ENCODE results near the gene CYB5RL. TPM values are rescaled to one million over a fixed set of nuclear protein-coding genes. Genes with fewer than 3 reads are reported as not detected.
"Not testable (repeated sequence)": the region's sequence is repeated elsewhere in the genome, so short reads cannot be mapped to it uniquely, and the experiment has no call there.

CYB5RL gene
- total RNA-seq, 1 experiment from 2014 or later = 3.6 TPM

DNA sequence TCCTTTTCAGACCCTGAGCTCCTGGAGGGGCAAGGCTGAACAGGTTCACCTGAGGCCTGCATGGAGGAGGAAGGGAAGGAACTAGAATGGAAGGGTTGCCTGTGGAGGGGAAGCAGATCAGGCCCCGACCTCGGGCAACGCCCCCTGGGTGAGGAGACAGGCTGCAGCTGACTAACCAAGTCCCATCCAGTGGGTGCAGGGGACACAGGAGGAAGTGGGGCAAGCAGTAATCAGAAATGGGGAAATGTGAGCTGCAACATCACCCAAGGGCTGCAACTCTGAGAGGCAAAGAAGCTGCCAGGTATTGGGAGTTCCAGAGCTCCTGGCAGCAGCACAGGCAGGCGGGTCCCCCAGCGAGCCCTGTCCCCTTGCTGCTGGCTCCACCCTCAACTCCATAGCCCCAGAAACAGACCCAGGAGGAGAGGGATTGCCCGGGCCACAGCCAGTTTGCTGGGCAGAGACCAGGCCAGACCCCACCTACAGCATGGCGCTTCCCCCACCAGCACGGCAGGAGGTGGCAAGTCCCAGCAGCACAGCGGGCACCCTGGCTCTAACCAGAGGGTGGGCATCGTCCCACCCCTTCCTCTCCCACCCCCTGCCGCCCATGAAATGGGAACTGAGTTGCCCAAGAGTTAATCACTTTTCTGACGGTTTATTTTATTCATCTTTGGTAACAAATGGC is 38.7 kb upstream of the CYB5RL start:
- Histone ChIP-seq H2AFZ (ENCODE audit: low read length) (no peak overlapping the region), H3K4me1 (ENCODE audit: insufficient read depth, low read length) (no peaks in the 10 kb centered on the region), H3K79me2 (ENCODE audit: low read length) (no peaks in the 10 kb centered on the region), H3K4me2 (ENCODE audit: low read length) (no peak overlapping the region), H3K36me3 (ENCODE audit: low read depth, low read length) (no peaks in the 10 kb centered on the region), H4K20me1 (ENCODE audit: low read length) (no peaks in the 10 kb centered on the region), H3K9me2 (replicated peaks; ENCODE audit: low read length) (no peaks in the 10 kb centered on the region), H3F3A (ENCODE audit: low read length, unreplicated experiment) (no peaks in the 10 kb centered on the region), H3K9me3 (ENCODE audit: low read length) (no peaks in the 10 kb centered on the region), H3K9ac (ENCODE audit: low read length) (no peak overlapping the region), H3K4me3 (ENCODE audit: low read length) (no peak overlapping the region), H3K27ac (ENCODE audit: low read length) (no peak overlapping the region), H3K27me3 (ENCODE audit: low read length) (no peaks in the 10 kb centered on the region)
- no peak for DNase-seq
- BruUV-seq (replicated peaks) = no TSS peak
- CTCF ChIA-PET = no interaction called here
- no peak for ATAC-seq
- TF ChIP-seq, protein P1, sequence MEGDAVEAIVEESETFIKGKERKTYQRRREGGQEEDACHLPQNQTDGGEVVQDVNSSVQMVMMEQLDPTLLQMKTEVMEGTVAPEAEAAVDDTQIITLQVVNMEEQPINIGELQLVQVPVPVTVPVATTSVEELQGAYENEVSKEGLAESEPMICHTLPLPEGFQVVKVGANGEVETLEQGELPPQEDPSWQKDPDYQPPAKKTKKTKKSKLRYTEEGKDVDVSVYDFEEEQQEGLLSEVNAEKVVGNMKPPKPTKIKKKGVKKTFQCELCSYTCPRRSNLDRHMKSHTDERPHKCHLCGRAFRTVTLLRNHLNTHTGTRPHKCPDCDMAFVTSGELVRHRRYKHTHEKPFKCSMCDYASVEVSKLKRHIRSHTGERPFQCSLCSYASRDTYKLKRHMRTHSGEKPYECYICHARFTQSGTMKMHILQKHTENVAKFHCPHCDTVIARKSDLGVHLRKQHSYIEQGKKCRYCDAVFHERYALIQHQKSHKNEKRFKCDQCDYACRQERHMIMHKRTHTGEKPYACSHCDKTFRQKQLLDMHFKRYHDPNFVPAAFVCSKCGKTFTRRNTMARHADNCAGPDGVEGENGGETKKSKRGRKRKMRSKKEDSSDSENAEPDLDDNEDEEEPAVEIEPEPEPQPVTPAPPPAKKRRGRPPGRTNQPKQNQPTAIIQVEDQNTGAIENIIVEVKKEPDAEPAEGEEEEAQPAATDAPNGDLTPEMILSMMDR (conservative IDR thresholded peaks at IDR 0.05; ENCODE audit: low read depth, low read length) = no peak
- TF ChIP-seq EZH2 (IDR thresholded peaks at IDR 0.05; ENCODE audit: low read length, unreplicated experiment) = no peak
- no peak for TF ChIP-seq EZH2phosphoT487 (IDR thresholded peaks at IDR 0.05; ENCODE audit: borderline replicate concordance, low read length)
- intact Hi-C loops (cut with micrococcal nuclease) = no loop called here
- POLR2A ChIA-PET (ENCODE audit: unreplicated experiment) = no interaction called here

- no TSS peak for BruUV-seq (replicated peaks)
- no peak overlapping the region for H2AFZ ChIP-seq (ENCODE audit: low read length)
- no peak overlapping the region for H3K27ac ChIP-seq (ENCODE audit: low read length)
- ATAC-seq = no peak
- no peak for DNase-seq
- H4K20me1 ChIP-seq (ENCODE audit: low read length) = no peaks in the 10 kb centered on the region
- H3K9ac ChIP-seq (ENCODE audit: low read length) = no peak overlapping the region
- ChIA-PET POLR2A (ENCODE audit: unreplicated experiment) (no interaction called here), CTCF (no interaction called here)
- no peaks in the 10 kb centered on the region for H3K27me3 ChIP-seq (ENCODE audit: low read length)
- no peaks in the 10 kb centered on the region for H3K4me1 ChIP-seq (ENCODE audit: insufficient read depth, low read length)
- no peaks in the 10 kb centered on the region for H3F3A ChIP-seq (ENCODE audit: low read length, unreplicated experiment)
- TF ChIP-seq, protein P1 (conservative IDR thresholded peaks at IDR 0.05; ENCODE audit: low read depth, low read length) = no peak
- TF ChIP-seq EZH2phosphoT487 (IDR thresholded peaks at IDR 0.05; ENCODE audit: borderline replicate concordance, low read length) = no peak
- TF ChIP-seq EZH2 (IDR thresholded peaks at IDR 0.05; ENCODE audit: low read length, unreplicated experiment) = no peak
- intact Hi-C loops (cut with micrococcal nuclease) = no loop called here
- no peaks in the 10 kb centered on the region for H3K36me3 ChIP-seq (ENCODE audit: low read depth, low read length)
- no peaks in the 10 kb centered on the region for H3K79me2 ChIP-seq (ENCODE audit: low read length)
- H3K4me2 ChIP-seq (ENCODE audit: low read length) = no peak overlapping the region
- no peak overlapping the region for H3K4me3 ChIP-seq (ENCODE audit: low read length)
- no peaks in the 10 kb centered on the region for H3K9me2 ChIP-seq (replicated peaks; ENCODE audit: low read length)
- H3K9me3 ChIP-seq (ENCODE audit: low read length) = no peaks in the 10 kb centered on the region
These were observed 37.8 kb upstream of the CYB5RL start for GRCh38 chr1:54237586-54237985.

DNA sequence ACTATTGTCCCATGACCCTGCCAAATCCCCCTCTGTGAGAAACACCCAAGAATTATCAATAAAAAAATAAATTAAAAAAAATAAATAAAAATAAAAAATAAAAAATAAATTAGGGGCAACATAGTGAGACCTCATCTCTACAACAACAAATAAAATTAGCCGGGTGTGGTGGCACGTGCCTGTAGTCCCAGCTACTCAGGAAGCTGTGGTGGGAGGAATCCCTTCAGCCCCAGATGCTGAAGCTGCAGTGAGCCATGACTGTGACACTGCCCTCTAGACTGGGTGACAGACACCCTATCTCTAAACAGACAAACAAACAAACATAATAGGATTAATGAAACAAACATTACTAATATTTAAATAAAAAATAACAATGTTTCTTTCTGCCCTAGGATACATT is 34.5 kb upstream of the CYB5RL start:
- no peaks in the 10 kb centered on the region for H3K36me3 ChIP-seq (ENCODE audit: low read depth, low read length)
- H3K79me2 ChIP-seq (ENCODE audit: low read length) = no peaks in the 10 kb centered on the region
- no peak overlapping the region for H3K27ac ChIP-seq (ENCODE audit: low read length)
- H3K9me3 ChIP-seq (ENCODE audit: low read length) = no peaks in the 10 kb centered on the region
- no peak overlapping the region for H3K4me3 ChIP-seq (ENCODE audit: low read length)
- no peaks in the 10 kb centered on the region for H3K9me2 ChIP-seq (replicated peaks; ENCODE audit: low read length)
- no peaks in the 10 kb centered on the region for H3F3A ChIP-seq (ENCODE audit: low read length, unreplicated experiment)
- ATAC-seq = no peak
- peaks cover under 1% of the 10 kb centered on the region; the same call in 1 of the 2 replicates for H3K4me1 ChIP-seq (ENCODE audit: insufficient read depth, low read length)
- no peak overlapping the region for H3K9ac ChIP-seq (ENCODE audit: low read length)
- ChIA-PET POLR2A (ENCODE audit: unreplicated experiment) (no interaction called here), CTCF (no interaction called here)
- no peak overlapping the region for H2AFZ ChIP-seq (ENCODE audit: low read length)
- no peak for DNase-seq
- TF ChIP-seq EZH2phosphoT487 (IDR thresholded peaks at IDR 0.05; ENCODE audit: borderline replicate concordance, low read length) (no peak), EZH2 (IDR thresholded peaks at IDR 0.05; ENCODE audit: low read length, unreplicated experiment) (no peak)
- TF ChIP-seq, protein P1 (conservative IDR thresholded peaks at IDR 0.05; ENCODE audit: low read depth, low read length) = no peak
- no peaks in the 10 kb centered on the region for H3K27me3 ChIP-seq (ENCODE audit: low read length)
- no TSS peak for BruUV-seq (replicated peaks)
- H3K4me2 ChIP-seq (ENCODE audit: low read length) = no peak overlapping the region
- intact Hi-C loops (cut with micrococcal nuclease) = no loop called here
- H4K20me1 ChIP-seq (ENCODE audit: low read length) = no peaks in the 10 kb centered on the region

- CTCF ChIA-PET; H3K27ac ChIP-seq (ENCODE audit: low read length); BruUV-seq (replicated peaks); H3K4me2 ChIP-seq (ENCODE audit: low read length); ATAC-seq; H3K36me3 ChIP-seq (ENCODE audit: low read depth, low read length); POLR2A ChIA-PET (ENCODE audit: unreplicated experiment); H4K20me1 ChIP-seq (ENCODE audit: low read length); DNase-seq; H3K4me1 ChIP-seq (ENCODE audit: insufficient read depth, low read length); H2AFZ ChIP-seq (ENCODE audit: low read length); H3K27me3 ChIP-seq (ENCODE audit: low read length); intact Hi-C loops (cut with micrococcal nuclease); H3K9me2 ChIP-seq (replicated peaks; ENCODE audit: low read length); H3K9me3 ChIP-seq (ENCODE audit: low read length); H3F3A ChIP-seq (ENCODE audit: low read length, unreplicated experiment); H3K4me3 ChIP-seq (ENCODE audit: low read length); H3K9ac ChIP-seq (ENCODE audit: low read length); H3K79me2 ChIP-seq (ENCODE audit: low read length): not testable (repeated sequence)
These were observed 33.4 kb upstream of the CYB5RL start for GRCh38 chr1:54233196-54233595.

Data from PC-3 (cell line).